Fibroblast of the conjunctiva (primary cell): ENCODE data around the gene MYBPC2.

Experiments used
- DNase-seq: peaks from one replicate; pipeline ENCODE4 v3.0.0-alpha.2; 2010; ENCODE audit warnings: low read depth

Gene MYBPC2

DNA sequence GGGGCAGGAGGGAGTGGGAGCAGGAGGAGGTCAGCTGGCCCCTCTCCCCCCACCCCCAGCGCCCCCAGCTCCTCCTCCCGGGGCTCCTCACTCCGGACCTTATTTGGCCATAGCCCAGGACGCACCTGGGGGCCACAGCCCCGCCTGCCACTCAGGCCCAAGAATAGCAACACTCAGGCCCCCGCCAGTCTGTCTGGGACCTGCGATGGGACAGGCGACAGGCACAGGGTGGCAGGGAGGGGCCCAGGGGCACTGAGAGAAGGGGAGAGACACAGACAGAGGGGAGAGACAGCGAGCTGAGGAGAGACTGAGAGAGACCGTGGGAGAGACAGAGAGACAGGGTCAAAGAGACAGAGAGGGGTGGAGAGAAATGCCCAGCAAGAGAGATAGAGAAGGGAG is 68.1 kb downstream of the MYBPC2 start:
- DNase-seq = no peak

DNA sequence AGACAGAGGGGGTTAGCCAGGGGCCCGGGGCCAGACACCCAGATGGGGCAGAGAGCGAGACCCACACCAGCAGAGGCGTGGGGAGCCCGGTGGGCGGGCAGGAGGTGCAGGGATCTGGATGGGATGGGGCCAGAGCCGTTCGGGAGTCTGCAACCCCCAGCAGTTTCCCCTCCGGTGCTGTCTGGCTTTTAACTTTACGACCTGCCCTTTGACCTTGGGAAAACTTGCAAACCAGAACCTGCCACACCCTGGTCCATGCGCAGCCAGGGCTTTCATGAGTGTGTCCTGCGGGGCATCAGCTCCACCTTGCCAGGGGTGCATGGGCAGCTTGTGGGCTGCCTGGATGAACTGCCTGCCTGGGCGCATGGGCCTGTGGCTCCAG is 68.5 kb downstream of the MYBPC2 start:
- DNase-seq = no peak

DNA sequence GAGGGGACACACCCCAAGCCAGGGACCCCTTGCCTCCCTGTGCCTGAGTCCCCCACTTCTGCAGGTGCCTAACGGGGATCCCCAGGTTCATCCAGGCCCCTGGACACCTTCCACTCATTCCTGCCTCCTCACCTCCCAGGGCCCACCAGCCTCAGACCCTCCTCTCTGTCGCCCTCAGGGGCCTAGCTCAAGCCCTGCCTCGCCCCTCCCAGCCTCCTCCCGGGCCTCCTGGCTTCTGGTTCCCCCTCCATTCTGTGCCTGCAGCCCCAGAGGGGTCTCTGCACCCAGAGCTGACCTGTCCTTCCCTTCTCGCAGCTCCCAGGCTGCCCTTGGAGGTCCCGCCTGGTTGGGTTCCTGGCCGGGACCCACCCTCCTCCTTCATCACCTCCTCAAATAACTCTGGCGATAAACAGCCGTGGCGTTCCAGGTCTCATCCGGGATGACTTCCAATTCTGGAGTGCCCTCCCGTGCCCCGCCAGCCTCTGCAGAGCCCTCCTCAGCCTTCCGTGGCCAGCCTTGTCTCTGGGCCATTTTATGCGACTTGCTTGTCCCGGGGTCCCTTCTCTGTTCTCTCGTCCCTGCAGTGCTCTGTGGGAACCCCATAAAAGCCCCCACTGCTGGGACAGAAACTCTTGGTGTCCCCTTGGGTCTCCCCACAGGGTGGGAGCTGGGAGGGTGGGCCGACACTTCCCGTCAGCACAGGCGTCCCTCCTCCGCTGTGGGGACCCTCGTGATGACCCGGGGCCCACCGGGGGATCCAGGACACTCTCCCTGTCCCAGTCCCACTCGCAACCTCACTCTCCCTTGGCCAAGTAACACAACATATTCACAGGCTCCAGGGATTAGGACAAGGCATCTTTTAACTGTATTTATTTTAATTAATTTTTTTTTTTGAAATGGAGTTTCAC is 69.1 kb downstream of the MYBPC2 start:
- no peak for DNase-seq

DNA sequence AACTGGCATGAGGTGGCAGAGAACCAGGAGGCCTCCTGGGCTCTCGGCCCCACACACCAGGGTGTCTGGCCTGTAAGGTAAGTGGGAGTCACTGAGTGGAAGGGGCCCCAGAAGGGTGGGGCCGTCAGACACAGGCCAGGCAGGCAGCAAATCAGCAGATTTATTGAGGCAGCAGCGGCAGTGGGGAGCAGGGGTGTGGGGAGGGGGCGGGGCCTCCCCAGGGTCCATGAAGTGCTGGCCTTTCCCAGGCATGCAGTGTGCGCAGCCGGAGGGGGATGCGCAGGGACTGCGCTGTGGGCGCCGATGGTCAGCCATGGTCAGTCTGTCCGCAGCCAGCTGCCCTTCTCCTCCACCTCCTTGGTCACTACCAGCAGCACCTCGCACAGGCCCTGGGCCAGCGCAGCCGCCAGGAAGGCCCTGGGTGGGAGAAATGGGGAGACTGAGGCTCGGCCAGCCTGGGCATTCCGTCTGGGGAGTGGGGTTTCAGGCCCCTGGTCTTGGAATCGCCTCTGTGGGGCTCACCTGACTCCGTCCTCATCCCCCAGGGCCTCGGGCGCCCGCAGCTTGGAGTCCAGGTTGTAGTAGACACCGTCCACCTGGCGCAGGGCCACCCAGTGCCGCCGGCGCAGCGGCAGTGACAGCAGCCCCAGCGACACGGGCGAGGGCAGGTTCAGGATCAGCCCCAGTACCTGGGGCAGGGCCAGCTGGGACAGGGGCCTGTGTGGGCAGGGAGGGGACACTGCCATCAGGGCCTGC is 73.3 kb downstream of the MYBPC2 start:
- DNase-seq = no peak

DNA sequence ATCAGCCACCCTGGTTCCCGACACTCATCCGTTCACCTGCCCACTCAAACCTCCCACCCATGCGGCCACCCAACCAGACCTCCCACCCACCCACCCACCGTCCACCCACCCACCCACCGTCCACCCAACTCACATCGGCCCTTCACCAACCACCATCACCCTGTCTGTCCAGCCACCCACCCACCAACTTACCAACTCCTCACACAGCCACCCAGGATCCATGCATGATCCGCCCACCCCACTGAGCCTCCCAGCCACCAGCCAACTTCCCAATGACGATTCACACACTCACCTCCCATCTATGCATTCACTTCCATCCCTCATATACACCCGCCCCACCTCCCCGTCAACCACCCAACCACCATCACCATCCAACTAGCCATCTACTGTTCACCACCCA is 74.0 kb downstream of the MYBPC2 start:
- DNase-seq = no peak

GRCh38 chr19:50507376-50507775 is 74.7 kb downstream of the MYBPC2 start:
- no peak for DNase-seq

DNA sequence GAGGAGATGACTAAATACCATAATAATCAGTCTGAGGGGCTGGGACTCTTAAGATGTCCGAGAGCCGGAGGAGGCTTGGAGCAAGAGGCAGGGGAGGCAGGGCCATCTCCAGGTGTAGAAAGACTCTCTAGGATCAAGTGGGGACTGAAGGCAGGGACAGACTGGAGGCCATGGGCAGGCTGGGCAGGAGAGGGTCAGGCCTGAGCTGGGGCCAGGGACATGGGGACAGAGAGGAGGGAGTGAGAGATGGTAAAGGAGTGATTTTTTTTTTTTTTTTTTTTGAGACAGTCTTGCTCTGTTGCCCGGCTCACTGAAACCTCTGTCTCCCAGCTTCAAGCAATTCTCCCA is 76.1 kb downstream of the MYBPC2 start:
- no peak for DNase-seq

DNA sequence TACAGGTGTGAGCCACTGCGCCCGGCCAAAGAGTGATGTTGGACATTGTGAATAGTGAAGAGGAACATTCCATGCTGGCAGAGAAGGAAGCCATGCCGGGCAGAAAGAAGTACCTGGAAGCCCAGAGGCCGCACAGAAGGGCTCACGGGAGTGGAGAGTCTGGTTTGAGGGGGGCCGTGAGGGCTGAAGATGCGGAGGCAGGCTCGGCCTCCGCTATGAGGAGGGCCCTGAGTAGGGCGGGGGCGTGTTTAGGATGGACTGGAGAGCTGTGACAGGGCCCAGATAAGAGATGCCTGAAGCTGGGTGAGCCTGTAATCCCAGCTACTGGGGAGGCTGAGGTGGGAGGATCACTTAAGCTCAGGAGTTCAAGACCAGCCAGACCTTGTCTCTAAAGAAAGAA is 76.7 kb downstream of the MYBPC2 start:
- DNase-seq = no peak

GRCh38 chr19:50510121-50510670 is 77.5 kb downstream of the MYBPC2 start:
- DNase-seq = peak; percentile 1

GRCh38 chr19:50510700-50511068 is 78.0 kb downstream of the MYBPC2 start:
- no peak for DNase-seq

DNA sequence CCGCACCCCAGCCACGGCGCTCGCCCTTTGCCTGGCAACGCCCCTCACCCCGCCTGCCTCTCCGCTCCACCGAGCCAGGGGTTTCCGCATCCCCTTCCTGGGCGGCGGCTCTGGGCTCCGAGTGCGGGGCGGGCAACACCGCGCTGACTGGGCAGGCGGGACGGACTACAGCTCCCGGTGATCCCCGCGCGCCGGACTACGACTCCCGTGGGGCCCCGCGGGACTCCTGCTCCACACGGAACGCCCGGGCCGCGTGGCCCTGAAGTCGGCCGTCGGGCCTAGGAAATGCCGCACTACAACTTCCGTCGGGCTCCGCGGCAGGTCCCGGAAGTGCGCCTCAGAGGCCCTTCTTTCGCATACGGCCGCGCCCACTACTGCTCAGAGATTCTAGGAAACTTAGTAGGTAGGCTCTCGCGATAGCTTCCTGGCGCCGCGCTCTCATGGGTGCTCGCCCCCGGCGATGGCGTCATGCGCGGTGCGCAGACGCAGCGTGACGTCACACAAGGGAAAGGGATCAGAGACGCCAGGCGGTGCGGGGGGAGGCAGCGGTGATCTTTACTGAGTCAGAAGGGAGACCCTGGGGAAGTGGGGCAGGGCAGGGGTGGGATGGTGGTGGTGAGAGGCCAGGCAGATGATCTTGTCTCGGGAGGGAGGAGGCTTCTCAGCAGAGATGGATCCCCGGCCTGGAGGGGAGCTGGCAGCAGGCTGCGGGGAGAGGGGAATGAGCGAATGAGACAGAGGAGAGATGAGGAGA is 78.6 kb downstream of the MYBPC2 start, which contains the start of gene JOSD2:
JOSD2 (minus strand) TSS at position 123 of the 754 bp plus-strand sequence. CDS start 760 bp downstream, outside the sequence.
- peak; percentile 99 for DNase-seq

DNA sequence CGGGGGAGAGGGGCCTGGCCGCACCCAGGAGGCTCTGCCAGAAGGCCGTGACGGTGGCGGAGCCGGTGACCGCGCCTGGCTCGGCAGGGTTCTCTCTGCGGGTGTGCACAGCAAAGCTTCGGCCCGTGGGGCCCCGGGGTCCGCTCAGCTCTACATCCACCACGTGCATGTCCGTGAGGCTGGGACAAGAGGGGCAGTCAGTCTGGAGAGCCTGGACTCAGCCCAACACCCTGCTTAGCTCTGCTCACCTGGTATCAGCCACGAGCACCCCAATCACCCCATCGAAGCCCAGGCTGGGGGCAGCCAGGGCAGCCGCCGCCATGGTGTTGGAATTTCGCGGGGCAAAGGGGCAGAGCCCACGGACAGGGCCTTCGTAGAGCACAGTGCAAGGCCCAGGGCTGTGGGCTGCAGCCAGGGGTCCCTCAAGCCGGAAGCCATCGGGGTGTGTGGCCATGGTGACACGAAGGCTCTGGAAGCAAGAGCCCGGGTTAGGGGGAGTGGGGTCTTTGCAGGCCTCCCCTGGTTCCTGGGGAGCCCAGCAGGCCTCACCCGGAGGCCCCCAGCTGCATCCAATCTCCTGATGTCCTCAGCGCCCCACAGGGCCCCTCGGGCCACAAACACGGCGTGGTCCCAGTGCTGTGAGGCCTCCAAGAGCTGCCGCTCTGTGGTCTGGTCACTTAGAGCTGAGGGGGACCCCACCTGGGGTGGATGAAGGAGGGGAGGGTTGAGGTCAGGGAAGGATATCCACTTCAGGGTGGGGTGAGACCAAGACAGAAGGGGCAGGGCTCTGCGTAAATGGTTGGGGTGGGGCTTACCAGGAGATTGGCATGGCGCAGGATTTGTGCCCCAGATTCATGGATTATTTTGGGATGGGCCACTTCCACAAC is 79.7 kb downstream of the MYBPC2 start:
- no peak for DNase-seq

DNA sequence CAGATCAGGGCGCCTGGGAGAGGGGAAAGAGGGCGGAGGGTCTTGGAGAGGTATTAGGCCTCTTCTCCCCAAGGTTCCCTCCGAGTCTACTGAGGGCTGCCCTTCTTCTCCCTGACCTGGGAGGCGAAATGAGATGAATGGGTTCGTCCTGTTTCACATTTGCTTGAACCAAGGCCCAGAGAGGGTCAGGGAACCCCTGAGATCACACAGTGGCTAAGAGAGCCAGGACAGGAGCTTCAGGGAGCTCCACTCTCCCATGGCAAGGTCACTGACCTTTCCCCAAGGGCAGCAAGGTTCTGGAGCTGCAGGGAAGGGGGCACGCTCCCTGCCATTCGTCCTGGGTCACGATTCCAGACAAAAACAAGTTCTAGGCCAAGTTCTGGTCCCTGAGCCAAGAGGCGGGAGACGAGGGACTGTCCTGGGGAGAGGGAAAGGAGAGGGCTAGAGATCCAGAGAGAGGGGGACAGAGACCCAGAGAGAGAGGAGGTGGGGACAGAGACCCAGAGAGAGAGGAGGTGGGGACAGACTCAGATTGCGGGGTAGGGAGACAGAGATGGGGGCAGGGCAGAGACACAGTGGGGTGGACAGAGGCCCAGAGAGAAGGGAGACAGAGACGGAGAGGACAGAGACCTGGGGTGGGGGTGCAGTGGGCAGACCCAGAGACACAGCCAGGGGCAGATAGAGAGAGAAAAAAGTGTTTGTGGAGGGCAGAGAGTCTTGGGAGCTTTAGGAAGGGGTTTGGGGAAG is 80.5 kb downstream of the MYBPC2 start:
- DNase-seq = no peak

DNA sequence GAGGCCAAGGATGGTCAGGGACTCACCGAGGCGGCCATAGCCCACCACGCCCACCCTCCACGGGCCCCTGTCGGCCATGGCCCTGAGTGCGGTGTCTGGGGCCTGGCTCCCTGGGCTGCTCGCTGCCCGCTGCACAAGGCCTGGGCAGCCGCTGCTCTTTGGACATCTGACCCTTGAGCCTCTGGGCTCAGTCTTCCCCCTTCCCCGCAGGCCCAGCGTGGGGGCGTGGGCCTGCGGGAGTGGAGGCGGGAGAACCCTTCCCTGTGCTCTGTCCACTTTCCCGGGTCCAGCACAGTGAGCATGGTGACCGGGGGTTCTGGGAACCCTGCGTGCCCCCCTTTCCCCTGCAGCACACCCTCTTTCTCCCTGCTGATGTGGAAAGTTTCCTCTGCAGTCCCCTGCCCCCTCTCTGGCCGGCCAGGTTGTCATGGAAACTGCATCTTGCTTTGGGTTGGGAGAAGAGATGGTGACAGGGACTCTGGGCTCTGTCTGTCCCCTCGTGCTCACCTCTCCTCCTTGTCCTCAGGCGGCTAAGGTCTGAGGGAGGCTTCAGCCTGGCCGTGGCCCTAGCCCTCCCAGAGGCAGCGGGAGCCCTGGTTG is 81.2 kb downstream of the MYBPC2 start, which contains the start of gene ASPDH:
ASPDH (minus strand) TSS at position 168 of the 600 bp plus-strand sequence; CDS start at position 78, 90 bp downstream.
- no peak for DNase-seq

DNA sequence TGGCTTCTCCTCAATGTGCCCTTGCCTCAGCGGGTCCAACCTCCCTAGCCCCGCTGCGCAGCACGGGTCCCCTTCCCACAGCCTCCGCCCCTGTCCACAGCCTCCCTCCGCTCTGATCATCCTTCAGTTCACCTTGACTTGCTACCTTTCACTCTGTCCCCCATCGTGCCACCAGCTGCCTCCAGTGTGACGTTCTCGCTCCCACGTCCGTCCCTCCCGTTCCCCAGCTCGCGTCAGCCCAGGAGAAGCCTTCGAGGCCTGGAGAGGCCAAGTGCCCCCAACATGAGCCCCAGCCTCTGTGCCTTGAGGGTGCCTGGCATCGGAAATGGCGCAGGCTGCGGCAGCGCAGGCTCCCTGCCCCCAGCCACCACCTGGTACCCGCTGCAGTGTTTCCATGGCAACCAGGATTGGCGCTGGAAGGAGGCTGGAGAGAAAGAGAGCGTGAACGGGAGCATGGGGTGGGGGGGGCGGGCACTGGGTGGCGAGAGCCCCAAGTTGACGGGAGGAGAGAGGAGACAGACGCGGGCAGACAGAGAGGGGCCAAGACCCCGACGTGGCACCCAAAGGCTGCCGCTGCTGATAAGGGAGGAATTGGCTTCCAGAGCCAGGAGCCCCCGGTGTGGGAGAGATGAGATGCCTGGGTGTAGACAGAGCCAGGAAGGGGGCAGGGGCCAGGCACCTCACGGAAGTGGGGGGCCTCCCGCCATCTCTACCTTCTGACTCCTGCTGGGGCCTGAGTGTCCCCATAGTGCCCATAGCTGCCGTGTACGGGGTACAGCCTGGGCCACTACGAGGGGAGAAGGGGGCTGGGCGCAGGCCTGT is 81.9 kb downstream of the MYBPC2 start:
- DNase-seq = no peak

- no peak for DNase-seq
Measured at GRCh38 chr19:50515168-50515561, 82.5 kb downstream of the MYBPC2 start.
